ENCODE data around the gene MYO1B. TPM values are rescaled to one million over a fixed set of nuclear protein-coding genes. Genes with fewer than 3 reads are reported as not detected.

Gene MYO1B
- polyA plus RNA-seq, 1 donor from 2014 or later: 72.2 TPM

- Histone ChIP-seq H3K79me2 (replicated peaks; ENCODE audit: insufficient read depth, low read length) (peaks cover 63% of the 10 kb centered on the region), H3K4me2 (ENCODE audit: low read length) (no peak overlapping the region), H3F3A (ENCODE audit: insufficient read depth, low read length, poor library complexity, severe bottlenecking) (no peaks in the 10 kb centered on the region), H3K27me3 (ENCODE audit: insufficient read depth, low read depth, low read length) (no peaks in the 10 kb centered on the region), H3K9ac (ENCODE audit: low read length) (no peak overlapping the region), H2AFZ (ENCODE audit: low read depth, low read length) (no peak overlapping the region), H4K20me1 (ENCODE audit: insufficient read depth) (no peaks in the 10 kb centered on the region), H3K36me3 (ENCODE audit: insufficient read depth, low read length) (no peaks in the 10 kb centered on the region), H3K9me3 (ENCODE audit: low read length) (no peaks in the 10 kb centered on the region), H3K9me2 (ENCODE audit: insufficient read depth, low read length) (no peaks in the 10 kb centered on the region), H3K27ac (ENCODE audit: low read length) (no peak overlapping the region), H3K4me3 (ENCODE audit: low read length) (no peak overlapping the region)
- TF ChIP-seq MXI1 (conservative IDR thresholded peaks at IDR 0.05; ENCODE audit: poor library complexity, severe bottlenecking) (no peak), TAF1 (IDR thresholded peaks at IDR 0.05; ENCODE audit: low read depth) (no peak), SMC3 (conservative IDR thresholded peaks at IDR 0.05; ENCODE audit: poor library complexity) (no peak), EZH2 (IDR thresholded peaks at IDR 0.05; ENCODE audit: borderline replicate concordance, insufficient read depth, low read length, poor library complexity, severe bottlenecking) (no peak), CTCF (IDR thresholded peaks at IDR 0.05; ENCODE audit: poor library complexity, severe bottlenecking) (no peak), REST (IDR thresholded peaks at IDR 0.05; ENCODE audit: borderline replicate concordance) (no peak), EP300 (conservative IDR thresholded peaks at IDR 0.05; ENCODE audit: poor library complexity, severe bottlenecking) (no peak), RAD21 (conservative IDR thresholded peaks at IDR 0.05) (no peak), POLR2AphosphoS5 (IDR thresholded peaks at IDR 0.05) (no peak)
Observed at GRCh38 chr2:191272064-191272463, 26.9 kb downstream of the MYO1B start.

- no peak for TF ChIP-seq EP300 (conservative IDR thresholded peaks at IDR 0.05; ENCODE audit: poor library complexity, severe bottlenecking)
- no peak for TF ChIP-seq RAD21 (conservative IDR thresholded peaks at IDR 0.05)
- no peak for TF ChIP-seq CTCF (IDR thresholded peaks at IDR 0.05; ENCODE audit: poor library complexity, severe bottlenecking)
- TF ChIP-seq POLR2AphosphoS5 (IDR thresholded peaks at IDR 0.05): no peak
- TF ChIP-seq SMC3 (conservative IDR thresholded peaks at IDR 0.05; ENCODE audit: poor library complexity): no peak
- no peak for TF ChIP-seq MXI1 (conservative IDR thresholded peaks at IDR 0.05; ENCODE audit: poor library complexity, severe bottlenecking)
- TF ChIP-seq EZH2 (IDR thresholded peaks at IDR 0.05; ENCODE audit: borderline replicate concordance, insufficient read depth, low read length, poor library complexity, severe bottlenecking): no peak
- TF ChIP-seq TAF1 (IDR thresholded peaks at IDR 0.05; ENCODE audit: low read depth): no peak
- TF ChIP-seq REST (IDR thresholded peaks at IDR 0.05; ENCODE audit: borderline replicate concordance): no peak
- H3K27ac ChIP-seq (ENCODE audit: low read length): no peak overlapping the region
- no peaks in the 10 kb centered on the region for H3F3A ChIP-seq (ENCODE audit: insufficient read depth, low read length, poor library complexity, severe bottlenecking)
- H2AFZ ChIP-seq (ENCODE audit: low read depth, low read length): no peak overlapping the region
- no peaks in the 10 kb centered on the region for H3K36me3 ChIP-seq (ENCODE audit: insufficient read depth, low read length)
- no peaks in the 10 kb centered on the region for H3K9me2 ChIP-seq (ENCODE audit: insufficient read depth, low read length)
- no peaks in the 10 kb centered on the region for H3K27me3 ChIP-seq (ENCODE audit: insufficient read depth, low read depth, low read length)
- no peak overlapping the region for H3K4me2 ChIP-seq (ENCODE audit: low read length)
- no peaks in the 10 kb centered on the region for H3K9me3 ChIP-seq (ENCODE audit: low read length)
- H3K9ac ChIP-seq (ENCODE audit: low read length): no peak overlapping the region
- H3K79me2 ChIP-seq (replicated peaks; ENCODE audit: insufficient read depth, low read length): peaks cover 46% of the 10 kb centered on the region
- no peaks in the 10 kb centered on the region for H4K20me1 ChIP-seq (ENCODE audit: insufficient read depth)
- no peak overlapping the region for H3K4me3 ChIP-seq (ENCODE audit: low read length)
Observed at GRCh38 chr2:191274413-191274815, 29.2 kb downstream of the MYO1B start.
